NCI-H748 (cell line): ENCODE measurements around the gene IMMT.

ENCODE experiments used
- DNase-seq: peaks from one replicate; lab custom pipeline; 2025; ENCODE audit not compliant: unreplicated experiment; lab: John Stamatoyannopoulos, UW

IMMT gene

GRCh38 chr2:86094229-86094628, 101.0 kb downstream of the IMMT start:
- no peak for DNase-seq
